ENCODE data around the gene ALOX12.

GRCh38 chr17:7001318-7001961 lies 5.6 kb downstream of the ALOX12 start:
- TF ChIP-seq, protein P1, sequence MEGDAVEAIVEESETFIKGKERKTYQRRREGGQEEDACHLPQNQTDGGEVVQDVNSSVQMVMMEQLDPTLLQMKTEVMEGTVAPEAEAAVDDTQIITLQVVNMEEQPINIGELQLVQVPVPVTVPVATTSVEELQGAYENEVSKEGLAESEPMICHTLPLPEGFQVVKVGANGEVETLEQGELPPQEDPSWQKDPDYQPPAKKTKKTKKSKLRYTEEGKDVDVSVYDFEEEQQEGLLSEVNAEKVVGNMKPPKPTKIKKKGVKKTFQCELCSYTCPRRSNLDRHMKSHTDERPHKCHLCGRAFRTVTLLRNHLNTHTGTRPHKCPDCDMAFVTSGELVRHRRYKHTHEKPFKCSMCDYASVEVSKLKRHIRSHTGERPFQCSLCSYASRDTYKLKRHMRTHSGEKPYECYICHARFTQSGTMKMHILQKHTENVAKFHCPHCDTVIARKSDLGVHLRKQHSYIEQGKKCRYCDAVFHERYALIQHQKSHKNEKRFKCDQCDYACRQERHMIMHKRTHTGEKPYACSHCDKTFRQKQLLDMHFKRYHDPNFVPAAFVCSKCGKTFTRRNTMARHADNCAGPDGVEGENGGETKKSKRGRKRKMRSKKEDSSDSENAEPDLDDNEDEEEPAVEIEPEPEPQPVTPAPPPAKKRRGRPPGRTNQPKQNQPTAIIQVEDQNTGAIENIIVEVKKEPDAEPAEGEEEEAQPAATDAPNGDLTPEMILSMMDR (IDR thresholded peaks at IDR 0.05 in 4 of 5, conservative IDR thresholded peaks at IDR 0.05 in 1 of 5): peak in 4 of 5 experiments; percentile 7 to 39 (median 20)
- no peak for TF ChIP-seq POLR2A (IDR thresholded peaks at IDR 0.05)

Data from gastrocnemius medialis (tissue), 4 donors.